Activated CD4-positive, alpha-beta T cell treated with anti-CD3 and anti-CD28 coated beads for 1 hour (primary cell): ENCODE data around the gene SH3BP4.
"Not testable (repeated sequence)": the region's sequence is repeated elsewhere in the genome, so short reads cannot be mapped to it uniquely, and the experiment has no call there.

ENCODE experiments used
- DNase-seq: peaks from one replicate; pipeline ENCODE4 v3.0.0-alpha.2; 2020

Gene SH3BP4

DNA sequence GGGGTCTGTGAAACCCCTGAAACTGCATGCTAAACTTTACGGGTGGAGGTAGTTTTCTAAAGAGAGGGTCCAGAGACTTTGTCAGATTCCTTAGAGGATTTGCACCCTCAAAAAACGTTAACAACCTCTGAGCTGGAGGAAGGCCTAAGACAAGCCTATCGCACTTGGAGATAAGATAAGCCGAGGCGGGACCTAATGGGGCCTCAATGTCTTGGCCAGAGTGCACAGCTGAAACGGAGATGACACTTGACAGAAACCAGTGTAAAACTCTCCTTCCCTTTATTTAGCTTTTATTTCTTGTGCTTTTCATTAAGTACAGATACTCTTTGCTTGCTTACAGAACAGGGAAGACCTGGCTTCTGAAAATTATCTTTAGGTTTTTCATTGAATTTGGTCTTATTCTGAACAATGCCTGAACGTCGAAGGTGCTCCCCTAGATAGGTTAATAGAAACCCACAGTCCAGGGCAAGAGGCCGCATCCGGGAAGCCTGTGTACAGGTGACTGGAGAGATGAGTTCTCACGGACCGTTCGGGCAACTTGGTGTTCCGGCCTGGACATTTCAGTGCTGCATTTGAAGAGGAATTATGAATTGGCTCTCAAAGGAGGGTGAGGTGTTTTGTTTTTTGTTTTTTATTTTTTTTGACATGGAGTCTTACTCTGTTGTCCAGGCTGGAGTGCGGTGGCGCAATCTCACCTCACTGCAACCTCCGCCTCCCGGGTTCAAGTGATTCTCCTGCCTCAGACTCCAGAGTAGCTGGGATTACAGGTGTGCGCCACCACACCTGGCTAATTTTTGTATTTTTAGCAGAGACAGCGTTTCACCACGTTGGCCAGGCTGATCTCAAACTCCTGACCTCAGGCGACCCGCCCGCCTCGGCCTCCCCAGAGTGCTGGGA is 49.7 kb downstream of the SH3BP4 start:
- no peak for DNase-seq

DNA sequence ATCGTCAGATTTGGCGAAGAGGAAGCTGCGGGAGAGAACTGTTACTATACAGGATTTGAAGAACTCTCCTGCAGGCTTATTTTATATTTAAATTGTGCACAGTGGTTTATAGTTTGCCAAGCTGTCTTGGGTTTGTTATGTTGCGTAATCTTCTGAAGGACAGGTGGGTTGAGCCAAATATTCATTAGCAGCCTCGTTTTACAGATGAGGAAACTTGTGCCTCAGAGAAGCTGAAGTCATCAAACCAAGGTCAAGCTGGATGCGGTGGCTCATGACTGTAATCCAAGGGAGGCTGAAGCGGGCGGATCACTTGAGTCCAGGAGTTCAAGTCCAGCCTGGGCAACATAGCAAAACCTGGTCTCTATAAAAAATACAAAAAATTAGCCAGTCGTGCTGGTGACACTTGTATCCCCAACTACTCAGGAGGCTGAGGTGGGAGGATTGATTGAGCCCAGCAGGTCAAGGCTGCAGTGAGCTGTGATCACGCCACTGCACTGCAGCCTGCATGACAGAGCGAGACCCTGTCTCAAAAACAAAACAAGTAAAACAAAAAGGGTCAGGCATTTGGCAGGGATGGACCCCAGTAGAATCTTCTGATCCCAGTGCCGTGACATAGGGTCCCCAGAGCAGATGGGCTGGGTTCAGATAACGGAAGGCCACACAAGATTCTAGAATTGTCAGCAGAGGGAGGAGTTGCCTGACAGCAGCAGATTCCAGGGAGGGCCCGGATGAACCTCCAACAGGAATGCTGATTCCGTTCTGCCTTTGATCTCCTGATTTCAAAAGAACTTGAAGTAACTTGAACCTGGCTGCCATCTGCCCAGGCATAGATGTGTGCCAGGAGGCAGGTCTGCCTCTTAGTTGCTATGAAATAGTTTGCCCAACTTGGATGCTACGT is 50.6 kb downstream of the SH3BP4 start:
- DNase-seq: no peak

DNA sequence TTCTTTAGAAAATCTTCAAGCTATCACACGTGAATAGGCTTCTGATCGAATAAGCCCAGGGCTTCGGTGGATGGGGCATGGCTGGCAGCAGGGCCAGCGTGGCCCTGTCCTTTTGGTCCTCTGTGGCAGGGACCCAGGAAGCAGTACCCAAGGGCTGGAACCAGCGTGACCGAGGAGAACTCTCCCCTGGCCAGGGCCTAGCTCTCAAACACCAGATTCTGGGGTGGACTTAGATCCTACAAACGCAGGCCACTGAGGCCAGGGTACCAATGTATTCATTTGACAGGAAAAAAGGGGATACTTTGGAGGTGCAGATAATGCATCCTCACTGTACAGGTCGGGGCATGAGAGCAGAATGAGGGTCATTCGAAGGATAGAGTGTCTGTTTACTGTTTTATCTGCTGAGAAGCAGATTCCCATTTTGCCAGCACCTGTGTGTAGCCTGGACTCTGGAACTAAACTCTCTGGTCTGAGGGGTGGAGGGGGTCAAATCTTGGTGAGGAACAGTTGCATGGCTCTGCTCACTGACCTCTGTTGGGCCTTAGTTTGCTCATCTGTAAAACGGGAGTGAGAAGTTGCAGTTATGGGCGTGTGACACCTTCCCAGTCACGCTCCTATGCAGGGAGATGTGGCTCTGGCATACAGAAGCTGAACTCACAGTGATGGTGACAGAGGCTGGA is 51.4 kb downstream of the SH3BP4 start:
- DNase-seq: no peak

DNA sequence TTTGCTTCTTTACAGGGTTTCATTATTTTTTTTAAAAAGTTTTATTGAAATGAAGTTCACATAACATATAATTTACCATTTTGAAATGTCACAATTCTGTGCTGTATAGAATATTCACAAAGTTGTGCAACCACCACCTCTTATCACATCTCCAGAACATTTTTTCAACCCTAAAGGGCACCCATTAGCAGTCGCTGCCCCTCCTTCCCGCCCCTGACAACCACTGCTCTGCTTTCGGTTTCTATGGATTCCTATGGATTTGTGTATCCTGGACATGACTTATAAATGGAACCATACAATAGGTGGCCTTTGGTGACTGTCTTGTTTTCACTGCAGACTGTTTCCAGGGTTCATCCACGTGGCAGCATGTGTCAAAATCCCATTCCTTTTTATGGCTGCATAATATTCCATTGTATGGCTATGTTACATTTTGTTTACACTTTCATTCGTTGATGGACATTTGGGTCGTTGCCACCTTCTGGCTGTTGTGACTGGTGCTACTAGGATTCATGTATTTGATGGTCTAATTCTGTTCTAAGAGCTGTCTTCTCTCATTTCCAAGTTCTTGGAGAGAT is 52.6 kb downstream of the SH3BP4 start:
- DNase-seq: no peak

DNA sequence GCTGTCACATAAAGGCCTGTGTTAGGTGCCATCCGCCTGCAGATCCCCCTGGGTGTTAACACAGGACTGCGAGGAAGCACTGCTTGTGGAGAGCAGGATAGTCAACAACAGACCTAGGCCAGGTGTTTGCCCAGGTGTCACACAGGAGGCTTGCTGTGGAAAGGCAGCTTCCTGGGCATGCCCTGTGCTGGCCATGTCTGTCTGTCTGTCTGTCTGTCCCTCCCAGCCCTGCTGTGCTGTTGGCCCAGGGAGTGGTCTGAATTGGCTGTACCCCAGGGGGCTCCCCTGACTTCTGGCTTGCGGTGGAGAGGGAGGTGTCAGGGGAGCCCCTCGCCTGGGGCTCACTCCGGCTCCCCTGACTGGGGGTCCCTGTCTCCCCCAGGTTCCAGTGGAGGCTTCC is 53.2 kb downstream of the SH3BP4 start:
- DNase-seq: no peak

DNA sequence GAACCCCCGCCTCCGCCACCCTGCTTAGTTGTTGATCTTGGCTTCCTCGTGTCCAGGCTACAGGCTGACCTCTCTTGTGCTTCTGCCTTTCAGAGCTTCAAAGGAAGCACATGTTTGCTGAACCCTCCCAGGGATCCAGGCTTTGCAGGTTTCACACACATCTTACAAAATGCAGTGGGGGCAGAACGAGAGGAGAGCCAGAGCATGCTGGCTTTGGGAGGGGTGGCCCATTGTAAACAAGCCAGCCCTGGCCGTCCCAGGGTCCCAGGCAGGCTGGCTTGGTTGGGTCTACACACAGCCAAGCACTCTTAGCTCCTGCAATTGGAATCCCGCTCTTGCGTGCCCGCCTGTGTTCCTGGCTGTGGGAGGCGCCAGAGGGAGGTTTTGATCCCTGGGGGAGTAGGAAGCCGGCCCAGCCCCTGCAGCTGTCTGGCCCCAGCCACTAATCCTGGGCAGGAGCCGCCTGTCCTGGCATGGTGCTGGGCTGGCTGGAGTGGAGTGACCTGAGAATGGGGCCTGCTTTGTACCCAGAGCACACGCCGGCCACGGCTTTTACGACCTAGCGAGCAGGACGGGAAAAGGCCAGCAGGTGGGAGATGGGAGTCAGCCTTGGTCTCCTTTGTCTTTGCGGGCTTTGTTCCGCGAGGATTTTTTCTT is 53.9 kb downstream of the SH3BP4 start:
- no peak for DNase-seq

DNA sequence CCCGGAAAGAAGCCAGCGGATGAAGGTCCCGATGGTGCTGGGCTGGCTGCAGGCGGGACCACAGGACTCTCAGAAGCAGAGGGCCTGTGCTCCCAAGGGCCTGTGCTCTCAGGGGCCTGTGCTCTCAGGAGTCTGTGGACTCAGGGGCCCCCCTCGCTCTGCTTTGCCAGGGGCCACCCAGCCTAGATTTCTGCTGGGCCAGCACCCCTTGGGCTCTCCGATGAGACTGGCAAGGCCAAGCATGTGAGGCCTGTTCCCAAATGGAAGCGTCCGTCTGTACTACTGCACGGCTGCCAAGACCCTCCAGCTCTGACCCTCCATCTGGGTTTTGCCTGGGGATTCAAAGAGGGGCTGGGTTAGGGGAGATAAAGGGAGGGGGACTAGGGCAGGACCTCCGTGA is 54.6 kb downstream of the SH3BP4 start:
- DNase-seq: no peak

DNA sequence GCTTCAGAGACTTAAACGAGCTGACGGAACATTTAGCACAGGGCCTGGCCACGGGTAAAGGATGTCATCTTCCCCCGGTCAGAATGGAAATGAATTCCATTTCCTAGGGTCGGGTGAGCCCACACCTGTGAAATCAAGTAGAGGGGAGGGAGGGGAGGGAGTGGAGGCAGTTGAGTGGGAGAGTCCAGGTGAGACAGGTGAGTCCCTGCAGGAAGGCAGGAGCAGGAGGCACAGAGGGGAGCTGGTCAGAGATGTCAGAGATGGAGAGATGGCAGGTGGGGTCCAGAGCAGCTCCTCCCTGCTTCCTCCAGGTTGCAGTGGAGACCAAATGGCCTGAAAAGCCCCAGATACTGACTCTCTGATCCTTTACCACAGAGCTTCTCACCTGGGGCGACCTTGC is 55.2 kb downstream of the SH3BP4 start:
- no peak for DNase-seq

DNA sequence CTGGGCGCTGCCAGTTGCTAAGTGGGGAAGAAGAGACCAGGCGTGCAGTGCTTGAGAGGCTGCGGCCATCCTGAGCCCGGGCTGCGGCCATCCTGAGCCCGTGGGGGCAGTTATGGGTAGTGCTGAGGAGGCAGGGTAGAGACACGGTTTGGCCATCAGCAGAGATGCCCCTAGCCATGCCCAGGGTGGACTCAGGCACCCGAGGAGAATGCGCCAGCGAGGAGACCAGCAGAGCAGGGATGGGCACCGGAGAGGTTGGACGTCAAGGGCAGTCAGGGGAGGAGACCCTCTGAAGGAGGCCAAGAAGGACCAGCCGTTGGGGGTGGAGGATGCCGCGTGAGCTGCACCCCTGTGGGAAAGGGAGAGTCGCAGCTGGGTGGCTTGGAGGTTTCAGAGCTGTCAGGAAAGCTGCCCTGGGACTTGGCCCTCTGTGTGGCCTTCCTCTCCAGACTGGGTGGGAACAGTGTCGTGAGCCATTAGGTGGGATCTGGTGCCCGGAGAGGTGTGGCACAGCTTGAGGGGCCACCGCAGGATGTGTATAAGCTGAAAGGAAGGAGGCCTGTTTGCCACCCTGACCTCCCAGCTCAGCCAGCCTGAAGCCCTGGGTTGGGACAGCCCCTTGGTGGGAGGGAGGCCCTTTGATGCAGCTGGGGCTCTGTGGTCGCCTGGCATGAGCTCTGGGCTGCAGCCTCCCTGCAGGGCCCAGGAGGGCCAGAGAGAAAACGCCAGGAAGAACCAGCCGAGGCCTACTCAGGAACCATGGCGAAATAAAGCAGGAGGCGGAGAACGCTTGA is 56.0 kb downstream of the SH3BP4 start:
- DNase-seq: no peak

DNA sequence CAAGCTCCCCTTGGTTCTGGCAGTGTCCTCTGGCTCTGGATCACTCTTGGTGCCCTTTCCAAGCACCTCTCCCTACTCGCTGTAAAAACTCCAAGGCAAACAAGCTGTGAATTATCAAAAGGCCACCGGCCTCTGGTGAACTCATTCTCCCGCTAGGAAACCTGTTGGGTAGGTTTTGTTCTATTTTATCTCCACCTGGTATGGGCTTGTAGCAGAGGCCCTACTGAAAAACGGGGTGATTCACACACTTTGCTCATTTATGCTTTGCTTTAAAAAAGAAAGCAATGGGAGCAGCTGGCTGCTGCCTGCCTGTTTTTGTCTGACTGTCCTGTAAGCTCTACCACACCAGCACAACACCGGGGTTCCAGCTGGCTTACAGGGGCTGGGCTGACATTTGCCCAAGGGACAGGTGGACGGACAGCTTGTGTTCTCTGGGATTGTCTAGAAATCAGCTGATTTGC is 56.8 kb downstream of the SH3BP4 start:
- DNase-seq: no peak

DNA sequence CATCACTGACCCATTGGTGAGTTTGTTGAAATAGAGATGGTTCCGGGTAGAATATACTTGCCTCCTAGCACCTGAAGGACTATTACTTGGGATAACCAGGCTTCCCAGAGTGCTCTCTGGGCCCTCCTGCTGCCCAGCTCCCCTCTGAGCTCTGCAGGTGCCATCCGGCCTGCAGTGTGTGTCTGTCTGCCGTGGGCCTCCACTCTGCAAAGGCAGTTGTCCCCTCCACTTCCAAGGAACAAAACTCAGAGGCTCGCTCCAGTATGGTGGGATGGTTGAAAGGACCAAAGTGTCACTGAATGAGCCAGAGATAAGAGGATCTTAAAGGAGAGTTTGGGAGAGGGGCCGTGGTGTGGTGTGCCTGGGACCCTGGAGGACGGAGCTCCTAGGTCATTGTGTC is 57.3 kb downstream of the SH3BP4 start:
- DNase-seq: no peak

DNA sequence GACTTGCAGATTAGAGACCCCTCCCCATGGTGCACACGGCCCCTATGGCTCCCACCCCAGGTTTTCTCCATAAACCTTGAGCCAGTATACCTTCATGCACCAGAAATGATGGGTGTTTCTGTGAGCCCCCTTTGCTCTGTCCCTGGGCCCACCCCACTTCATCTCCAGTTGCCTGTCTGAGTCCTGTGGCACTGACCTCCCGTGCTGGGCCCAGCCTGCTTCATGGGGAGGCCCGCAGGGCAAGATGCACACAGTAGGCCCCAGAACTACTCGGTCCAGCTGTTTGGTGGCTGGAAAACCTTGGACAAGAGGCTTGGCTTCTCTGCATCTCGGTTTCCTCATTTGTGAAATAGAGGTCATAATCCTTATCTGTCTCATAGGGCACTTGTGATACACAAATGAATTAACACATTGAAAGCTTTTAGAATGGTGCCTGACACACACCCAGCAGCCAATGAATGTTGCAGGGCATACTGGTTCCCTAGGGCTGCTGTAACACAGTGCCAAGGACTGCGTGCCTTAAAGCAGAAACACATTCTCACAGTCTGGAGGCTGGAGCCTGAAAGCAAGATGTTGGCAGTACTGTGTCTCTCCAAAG is 58.4 kb downstream of the SH3BP4 start:
- DNase-seq: no peak

DNA sequence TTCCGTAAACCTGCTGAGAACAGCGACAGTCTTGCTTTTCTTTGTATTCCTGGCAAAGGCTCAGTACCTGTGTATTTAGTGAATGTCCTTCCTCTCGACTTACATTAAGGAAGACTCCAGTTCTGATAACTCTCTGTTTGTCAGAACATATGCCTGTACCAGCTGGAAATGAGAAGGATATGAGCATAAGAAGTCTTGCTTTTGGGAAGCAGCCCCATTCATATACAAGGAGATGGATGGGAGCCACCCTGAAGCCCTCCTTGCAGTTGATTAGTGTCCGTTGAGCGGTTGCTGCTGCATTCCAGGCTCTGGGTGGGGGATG is 59.8 kb downstream of the SH3BP4 start:
- DNase-seq: no peak

DNA sequence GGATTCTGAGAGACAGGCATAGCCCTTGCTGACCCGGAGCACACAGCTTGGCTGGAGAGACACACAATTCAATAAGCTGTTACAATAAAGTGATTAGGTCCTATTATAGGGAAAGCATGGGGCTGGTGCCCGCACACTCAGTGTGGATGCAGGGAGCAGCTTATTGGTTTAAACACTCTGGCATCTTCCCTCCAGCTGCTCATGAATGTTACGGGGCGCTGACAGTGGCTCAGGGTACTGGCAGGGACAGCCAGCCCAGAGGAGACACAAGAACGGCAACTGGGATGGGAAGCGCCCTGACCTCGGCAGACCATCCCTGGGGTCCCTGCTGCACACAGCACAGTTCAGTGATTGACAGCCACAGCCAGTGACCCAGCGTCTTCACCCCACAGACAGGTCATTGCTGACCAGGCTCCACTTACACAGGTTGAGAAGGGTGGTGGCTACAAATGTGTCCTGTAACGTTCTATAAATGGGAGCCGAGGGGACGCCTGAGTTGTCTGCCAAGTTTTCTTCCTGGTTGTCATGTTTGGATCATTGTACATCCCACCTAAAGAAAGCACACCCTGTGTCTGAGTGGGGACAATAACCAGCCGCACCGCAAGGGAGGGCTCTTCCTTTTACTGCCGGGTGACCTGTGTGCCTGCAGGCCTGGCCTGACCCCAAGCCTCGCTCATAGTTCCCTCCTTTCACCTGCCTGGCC is 60.3 kb downstream of the SH3BP4 start:
- DNase-seq: no peak

DNA sequence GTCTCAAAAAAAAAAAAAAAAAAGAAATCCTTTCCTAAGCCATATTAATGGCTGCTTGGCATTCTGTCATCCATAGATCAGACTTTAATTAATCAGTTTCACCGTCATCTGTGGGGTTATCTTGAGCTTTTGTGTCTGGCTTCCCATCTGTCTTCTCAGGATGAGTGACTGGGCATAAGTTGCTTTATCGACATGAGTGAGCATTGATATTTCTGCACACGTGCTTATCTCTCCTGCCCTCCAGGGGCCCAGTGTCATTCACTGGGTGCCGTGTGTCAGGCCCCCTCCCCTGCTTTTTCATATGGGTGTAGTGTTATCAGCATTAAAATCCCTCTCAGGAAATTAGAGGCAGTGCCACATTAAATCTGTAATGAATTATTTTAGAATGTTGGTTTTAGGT is 65.6 kb downstream of the SH3BP4 start:
- no peak for DNase-seq

DNA sequence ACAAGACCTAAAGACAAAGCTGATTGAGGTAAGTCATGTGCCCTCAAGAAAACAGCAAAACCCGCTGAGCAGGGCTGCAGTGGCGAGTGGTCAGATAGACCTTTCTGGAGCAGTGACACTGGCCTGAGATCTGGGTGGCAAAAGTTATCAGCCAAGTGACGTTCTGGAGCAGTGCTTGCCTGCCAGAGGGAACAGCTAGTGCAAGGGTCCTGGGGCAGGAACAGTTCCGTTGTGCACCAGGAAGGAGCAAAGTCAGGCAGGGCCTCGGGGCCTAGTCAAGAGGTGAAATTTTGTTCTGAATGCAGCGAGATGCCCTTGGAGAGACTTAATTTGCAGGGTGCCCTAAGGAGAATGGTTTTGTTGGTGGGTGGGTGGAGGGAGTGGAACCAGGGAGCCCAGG is 67.0 kb downstream of the SH3BP4 start:
- no peak for DNase-seq

DNA sequence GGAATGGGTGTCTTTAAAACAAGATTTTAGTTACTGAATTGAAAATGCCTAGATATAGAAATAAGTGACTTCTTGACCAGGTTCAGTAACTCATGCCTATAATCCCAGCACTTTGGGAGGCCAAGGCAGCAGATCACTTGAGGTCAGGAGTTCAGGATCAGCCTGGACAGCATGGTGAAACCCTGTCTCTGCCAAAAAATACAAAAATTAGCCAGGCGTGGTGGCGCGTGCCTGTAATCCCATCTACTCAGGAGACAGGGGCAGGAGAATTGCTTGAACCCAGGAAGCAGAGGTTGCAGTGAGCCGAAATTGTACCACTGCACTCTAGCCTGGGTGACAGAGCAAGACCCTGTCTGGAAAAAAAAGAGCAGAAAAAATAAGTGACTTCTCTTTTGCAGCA is 68.3 kb downstream of the SH3BP4 start:
- not testable (repeated sequence) for DNase-seq

DNA sequence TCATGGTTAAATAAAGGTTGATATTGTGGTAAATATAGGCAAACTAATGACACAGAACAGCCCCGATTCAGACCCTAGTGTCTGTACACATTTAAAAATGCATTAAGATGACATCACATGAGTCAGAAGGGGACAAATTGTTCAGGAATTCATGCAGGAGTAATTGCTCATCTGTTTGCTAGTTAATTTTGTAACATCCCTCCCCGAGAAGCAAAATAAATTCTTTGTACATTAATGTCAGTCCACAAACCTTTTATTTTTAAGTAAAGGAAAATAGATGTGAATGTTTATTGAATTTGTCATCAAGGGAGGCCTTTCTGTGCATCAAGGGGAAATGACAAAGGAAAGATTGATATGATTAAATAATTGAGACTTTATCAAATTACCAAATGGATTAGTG is 69.9 kb downstream of the SH3BP4 start:
- DNase-seq: no peak

DNA sequence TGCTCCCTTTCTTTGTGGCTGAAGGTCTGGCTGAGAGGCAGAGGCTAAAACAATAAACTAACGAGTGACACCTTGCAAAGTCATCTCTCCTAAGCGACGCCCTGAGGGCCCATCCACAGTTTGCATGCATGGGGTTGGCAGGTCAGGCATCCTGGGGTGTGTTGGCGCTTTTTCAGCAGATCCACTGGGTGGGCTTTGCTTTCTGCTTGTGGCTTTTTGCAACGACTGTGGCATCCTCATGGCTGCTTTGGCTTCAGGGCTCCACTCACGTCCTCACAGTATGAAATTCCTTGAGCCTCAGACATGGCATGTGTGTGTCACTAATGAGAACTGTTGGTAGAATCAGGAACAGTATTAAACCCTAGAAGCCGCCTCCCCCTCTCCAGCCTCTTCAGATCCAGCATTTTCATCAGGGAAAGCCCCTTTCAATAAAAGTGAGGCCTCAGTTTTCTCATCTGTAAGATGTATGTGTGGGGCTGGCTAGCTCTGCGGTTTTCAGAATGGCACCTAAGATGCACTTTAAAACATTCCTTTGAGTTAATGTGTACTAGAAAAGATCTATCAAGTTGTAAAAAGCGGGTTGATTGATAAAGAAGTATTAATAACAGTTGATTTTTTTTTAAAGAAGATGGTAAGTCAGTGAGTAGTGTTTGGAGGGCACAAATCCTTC is 72.5 kb downstream of the SH3BP4 start:
- no peak for DNase-seq
